K562 (cell line): ENCODE data around the gene SYMPK. TPM values are rescaled to one million over a fixed set of nuclear protein-coding genes. Genes with fewer than 3 reads are reported as not detected.

ENCODE experiments used
- EWSR1 ChIP-seq: fragments of 450-650 bp; IDR thresholded peaks from 2 replicates; pipeline ENCODE4 v1.6.1; 2018; ENCODE audit warnings: borderline replicate concordance, mild to moderate bottlenecking, low read depth, moderate library complexity; ENCODE audit not compliant: partially characterized antibody
- FOXK2 ChIP-seq, 2 experiments: fragments of 450-650 bp; IDR thresholded peaks in 1 of 2; conservative IDR thresholded peaks in 1 of 2; 2 replicates each; pipeline ENCODE4 v1.6.1; 2016; ENCODE audit warnings: low read depth in 2 of 2, mild to moderate bottlenecking in 1 of 2
- L3MBTL2 ChIP-seq: fragments of 450-650 bp; IDR thresholded peaks from 2 replicates; pipeline ENCODE4 v1.6.1; 2016; ENCODE audit warnings: mild to moderate bottlenecking, moderate library complexity
- MTA3 ChIP-seq: fragments of 450-650 bp; formaldehyde crosslinking; IDR thresholded peaks from 2 replicates; pipeline ENCODE4 v1.6.1; 2017; ENCODE audit warnings: mild to moderate bottlenecking, borderline replicate concordance
- MXI1 ChIP-seq: IDR thresholded peaks from 2 replicates; pipeline ENCODE4 v1.6.1; 2011; ENCODE audit warnings: low read depth, mild to moderate bottlenecking, improper control_type of control experiment, low read length
- NFE2L1 ChIP-seq: fragments of 450-650 bp; IDR thresholded peaks from 2 replicates; pipeline ENCODE4 v1.6.1; 2016; ENCODE audit warnings: missing genetic modification characterization, low read depth, mild to moderate bottlenecking, missing compliant biosample characterization, moderate library complexity, borderline replicate concordance
- ZC3H4 ChIP-seq: sonication (generic); formaldehyde crosslinking; IDR thresholded peaks from 2 replicates; pipeline ENCODE4 v1.9.0; 2021; ENCODE audit warnings: missing genetic modification reagents, borderline replicate concordance
- ZFP30 ChIP-seq: fragments of 250-450 bp; sonication (Bioruptor Pico); IDR thresholded peaks from 2 replicates; pipeline ENCODE4 v1.8.0; 2022; ENCODE audit warnings: moderate library complexity, mild to moderate bottlenecking, inconsistent platforms, borderline replicate concordance
- ZNF134 ChIP-seq: fragments of 250-450 bp; sonication (Bioruptor Pico); conservative IDR thresholded peaks from 2 replicates; pipeline ENCODE4 v1.4.0; 2020
- ZNF316 ChIP-seq: fragments of 450-650 bp; IDR thresholded peaks from 2 replicates; pipeline ENCODE4 v1.6.1; 2016
- polyA plus RNA-seq, 8 experiments: library from polyadenylated mRNA; depleted of rRNA in 4 of 8; stranded (reverse) in 5 of 8; unstranded in 3 of 8; fragments of >200 nt; fragmentation: Nextera tagmentation in 2 of 8; fragmentation: Illumina TruSeq in 1 of 8; extraction: Ambion mirVana in 2 of 8; extraction: Trizol in 1 of 8; gene quantifications; 2 replicates each; pipeline versions ENCODE4 v1.2.1 to v1.2.3, GENCODE V29; 2011 to 2014; ENCODE audit warnings: inconsistent platforms in 1 of 8, missing spikeins in 1 of 8
- total RNA-seq, 7 experiments: library from RNA; depleted of rRNA in 6 of 7; stranded (reverse); fragments of >200 nt in 6 of 7; fragmentation: Illumina TruSeq in 2 of 7; extraction: Trizol in 2 of 7; gene quantifications; 2 replicates each; pipeline versions ENCODE4 v1.2.1 to v1.2.3, GENCODE V29; 2011 to 2021; ENCODE audit warnings: low replicate concordance in 1 of 7
- TF ChIP-seq, protein P1 (sequence below): fragments of 200-600 bp; sonication (generic); IDR thresholded peaks from one replicate; pipeline ENCODE4 v1.6.1; 2012; ENCODE audit warnings: mild to moderate bottlenecking, low read depth, low read length, inconsistent platforms
- TF ChIP-seq, protein P2 (sequence below): fragments of 450-650 bp; formaldehyde crosslinking; IDR thresholded peaks from 2 replicates; pipeline ENCODE4 v1.4.0; 2020; ENCODE audit warnings: mild to moderate bottlenecking, moderate library complexity
- TF ChIP-seq, protein P3 (sequence below): fragments of 250-450 bp; sonication (Bioruptor Pico); IDR thresholded peaks from 2 replicates; pipeline ENCODE4 v1.4.0; 2020

SYMPK gene
- total and polyA plus RNA-seq, 9 of the 15 experiments (the other 6 are each of a cell fraction or from before 2014, with no cell fraction given): 0.73 to 95.5 (median 58.4) TPM

DNA sequence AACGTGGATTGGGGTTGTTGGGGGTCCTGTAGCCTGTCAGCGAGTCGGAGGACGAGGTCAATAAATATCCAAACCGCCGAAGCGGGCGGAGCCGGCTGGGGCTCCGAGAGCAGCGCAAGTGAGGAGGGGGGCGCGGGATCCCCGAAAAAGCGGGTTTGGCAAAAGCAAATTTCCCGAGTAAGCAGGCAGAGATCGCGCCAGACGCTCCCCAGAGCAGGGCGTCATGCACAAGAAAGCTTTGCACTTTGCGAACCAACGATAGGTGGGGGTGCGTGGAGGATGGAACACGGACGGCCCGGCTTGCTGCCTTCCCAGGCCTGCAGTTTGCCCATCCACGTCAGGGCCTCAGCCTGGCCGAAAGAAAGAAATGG is 93.1 kb downstream of the SYMPK start (continued):
- TF ChIP-seq, protein P1, sequence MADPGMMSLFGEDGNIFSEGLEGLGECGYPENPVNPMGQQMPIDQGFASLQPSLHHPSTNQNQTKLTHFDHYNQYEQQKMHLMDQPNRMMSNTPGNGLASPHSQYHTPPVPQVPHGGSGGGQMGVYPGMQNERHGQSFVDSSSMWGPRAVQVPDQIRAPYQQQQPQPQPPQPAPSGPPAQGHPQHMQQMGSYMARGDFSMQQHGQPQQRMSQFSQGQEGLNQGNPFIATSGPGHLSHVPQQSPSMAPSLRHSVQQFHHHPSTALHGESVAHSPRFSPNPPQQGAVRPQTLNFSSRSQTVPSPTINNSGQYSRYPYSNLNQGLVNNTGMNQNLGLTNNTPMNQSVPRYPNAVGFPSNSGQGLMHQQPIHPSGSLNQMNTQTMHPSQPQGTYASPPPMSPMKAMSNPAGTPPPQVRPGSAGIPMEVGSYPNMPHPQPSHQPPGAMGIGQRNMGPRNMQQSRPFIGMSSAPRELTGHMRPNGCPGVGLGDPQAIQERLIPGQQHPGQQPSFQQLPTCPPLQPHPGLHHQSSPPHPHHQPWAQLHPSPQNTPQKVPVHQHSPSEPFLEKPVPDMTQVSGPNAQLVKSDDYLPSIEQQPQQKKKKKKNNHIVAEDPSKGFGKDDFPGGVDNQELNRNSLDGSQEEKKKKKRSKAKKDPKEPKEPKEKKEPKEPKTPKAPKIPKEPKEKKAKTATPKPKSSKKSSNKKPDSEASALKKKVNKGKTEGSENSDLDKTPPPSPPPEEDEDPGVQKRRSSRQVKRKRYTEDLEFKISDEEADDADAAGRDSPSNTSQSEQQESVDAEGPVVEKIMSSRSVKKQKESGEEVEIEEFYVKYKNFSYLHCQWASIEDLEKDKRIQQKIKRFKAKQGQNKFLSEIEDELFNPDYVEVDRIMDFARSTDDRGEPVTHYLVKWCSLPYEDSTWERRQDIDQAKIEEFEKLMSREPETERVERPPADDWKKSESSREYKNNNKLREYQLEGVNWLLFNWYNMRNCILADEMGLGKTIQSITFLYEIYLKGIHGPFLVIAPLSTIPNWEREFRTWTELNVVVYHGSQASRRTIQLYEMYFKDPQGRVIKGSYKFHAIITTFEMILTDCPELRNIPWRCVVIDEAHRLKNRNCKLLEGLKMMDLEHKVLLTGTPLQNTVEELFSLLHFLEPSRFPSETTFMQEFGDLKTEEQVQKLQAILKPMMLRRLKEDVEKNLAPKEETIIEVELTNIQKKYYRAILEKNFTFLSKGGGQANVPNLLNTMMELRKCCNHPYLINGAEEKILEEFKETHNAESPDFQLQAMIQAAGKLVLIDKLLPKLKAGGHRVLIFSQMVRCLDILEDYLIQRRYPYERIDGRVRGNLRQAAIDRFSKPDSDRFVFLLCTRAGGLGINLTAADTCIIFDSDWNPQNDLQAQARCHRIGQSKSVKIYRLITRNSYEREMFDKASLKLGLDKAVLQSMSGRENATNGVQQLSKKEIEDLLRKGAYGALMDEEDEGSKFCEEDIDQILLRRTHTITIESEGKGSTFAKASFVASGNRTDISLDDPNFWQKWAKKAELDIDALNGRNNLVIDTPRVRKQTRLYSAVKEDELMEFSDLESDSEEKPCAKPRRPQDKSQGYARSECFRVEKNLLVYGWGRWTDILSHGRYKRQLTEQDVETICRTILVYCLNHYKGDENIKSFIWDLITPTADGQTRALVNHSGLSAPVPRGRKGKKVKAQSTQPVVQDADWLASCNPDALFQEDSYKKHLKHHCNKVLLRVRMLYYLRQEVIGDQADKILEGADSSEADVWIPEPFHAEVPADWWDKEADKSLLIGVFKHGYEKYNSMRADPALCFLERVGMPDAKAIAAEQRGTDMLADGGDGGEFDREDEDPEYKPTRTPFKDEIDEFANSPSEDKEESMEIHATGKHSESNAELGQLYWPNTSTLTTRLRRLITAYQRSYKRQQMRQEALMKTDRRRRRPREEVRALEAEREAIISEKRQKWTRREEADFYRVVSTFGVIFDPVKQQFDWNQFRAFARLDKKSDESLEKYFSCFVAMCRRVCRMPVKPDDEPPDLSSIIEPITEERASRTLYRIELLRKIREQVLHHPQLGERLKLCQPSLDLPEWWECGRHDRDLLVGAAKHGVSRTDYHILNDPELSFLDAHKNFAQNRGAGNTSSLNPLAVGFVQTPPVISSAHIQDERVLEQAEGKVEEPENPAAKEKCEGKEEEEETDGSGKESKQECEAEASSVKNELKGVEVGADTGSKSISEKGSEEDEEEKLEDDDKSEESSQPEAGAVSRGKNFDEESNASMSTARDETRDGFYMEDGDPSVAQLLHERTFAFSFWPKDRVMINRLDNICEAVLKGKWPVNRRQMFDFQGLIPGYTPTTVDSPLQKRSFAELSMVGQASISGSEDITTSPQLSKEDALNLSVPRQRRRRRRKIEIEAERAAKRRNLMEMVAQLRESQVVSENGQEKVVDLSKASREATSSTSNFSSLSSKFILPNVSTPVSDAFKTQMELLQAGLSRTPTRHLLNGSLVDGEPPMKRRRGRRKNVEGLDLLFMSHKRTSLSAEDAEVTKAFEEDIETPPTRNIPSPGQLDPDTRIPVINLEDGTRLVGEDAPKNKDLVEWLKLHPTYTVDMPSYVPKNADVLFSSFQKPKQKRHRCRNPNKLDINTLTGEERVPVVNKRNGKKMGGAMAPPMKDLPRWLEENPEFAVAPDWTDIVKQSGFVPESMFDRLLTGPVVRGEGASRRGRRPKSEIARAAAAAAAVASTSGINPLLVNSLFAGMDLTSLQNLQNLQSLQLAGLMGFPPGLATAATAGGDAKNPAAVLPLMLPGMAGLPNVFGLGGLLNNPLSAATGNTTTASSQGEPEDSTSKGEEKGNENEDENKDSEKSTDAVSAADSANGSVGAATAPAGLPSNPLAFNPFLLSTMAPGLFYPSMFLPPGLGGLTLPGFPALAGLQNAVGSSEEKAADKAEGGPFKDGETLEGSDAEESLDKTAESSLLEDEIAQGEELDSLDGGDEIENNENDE: no peak
- TF ChIP-seq, protein P2, sequence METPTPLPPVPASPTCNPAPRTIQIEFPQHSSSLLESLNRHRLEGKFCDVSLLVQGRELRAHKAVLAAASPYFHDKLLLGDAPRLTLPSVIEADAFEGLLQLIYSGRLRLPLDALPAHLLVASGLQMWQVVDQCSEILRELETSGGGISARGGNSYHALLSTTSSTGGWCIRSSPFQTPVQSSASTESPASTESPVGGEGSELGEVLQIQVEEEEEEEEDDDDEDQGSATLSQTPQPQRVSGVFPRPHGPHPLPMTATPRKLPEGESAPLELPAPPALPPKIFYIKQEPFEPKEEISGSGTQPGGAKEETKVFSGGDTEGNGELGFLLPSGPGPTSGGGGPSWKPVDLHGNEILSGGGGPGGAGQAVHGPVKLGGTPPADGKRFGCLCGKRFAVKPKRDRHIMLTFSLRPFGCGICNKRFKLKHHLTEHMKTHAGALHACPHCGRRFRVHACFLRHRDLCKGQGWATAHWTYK (CRISPR knock-in tag): no peak
- TF ChIP-seq ZNF316 (no peak), ZNF134 (CRISPR knock-in tag) (no peak), MTA3 (no peak), EWSR1 (no peak), ZC3H4 (CRISPR knock-in tag) (peak; percentile 60; the same call in 1 of the 2 replicates), NFE2L1 (tag) (no peak), MXI1 (no peak), L3MBTL2 (no peak), FOXK2 (conservative IDR thresholded peaks at IDR 0.05 in 1 of 2, IDR thresholded peaks at IDR 0.05 in 1 of 2; ENCODE audit: low read depth in 2 of 2) (no peak), ZFP30 (CRISPR knock-in tag) (no peak)
- TF ChIP-seq, protein P3, sequence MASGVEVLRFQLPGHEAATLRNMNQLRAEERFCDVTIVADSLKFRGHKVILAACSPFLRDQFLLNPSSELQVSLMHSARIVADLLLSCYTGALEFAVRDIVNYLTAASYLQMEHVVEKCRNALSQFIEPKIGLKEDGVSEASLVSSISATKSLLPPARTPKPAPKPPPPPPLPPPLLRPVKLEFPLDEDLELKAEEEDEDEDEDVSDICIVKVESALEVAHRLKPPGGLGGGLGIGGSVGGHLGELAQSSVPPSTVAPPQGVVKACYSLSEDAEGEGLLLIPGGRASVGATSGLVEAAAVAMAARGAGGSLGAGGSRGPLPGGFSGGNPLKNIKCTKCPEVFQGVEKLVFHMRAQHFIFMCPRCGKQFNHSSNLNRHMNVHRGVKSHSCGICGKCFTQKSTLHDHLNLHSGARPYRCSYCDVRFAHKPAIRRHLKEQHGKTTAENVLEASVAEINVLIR (CRISPR knock-in tag): no peak
